Measurements from ENCODE around the gene CCDC192.
A peak's percentile ranks its signal among the peaks of the same experiment; 100 is the strongest.

The CCDC192 gene

GRCh38 chr5:127885176-127885575 lies 182.0 kb downstream of the CCDC192 start:
- DNase-seq (ENCODE audit: low spot score), result no peak

- DNase-seq (ENCODE audit: low spot score), result no peak
Observed at GRCh38 chr5:127886081-127886480, 182.9 kb downstream of the CCDC192 start.

GRCh38 chr5:127887282-127887681 lies 184.1 kb downstream of the CCDC192 start:
- DNase-seq (ENCODE audit: low spot score), result no peak

- DNase-seq (ENCODE audit: low spot score), result no peak
Observed at GRCh38 chr5:127891942-127892341, 188.8 kb downstream of the CCDC192 start.

- peak; percentile 39 for DNase-seq (ENCODE audit: low spot score)
Observed at GRCh38 chr5:127892467-127893207, 189.4 kb downstream of the CCDC192 start.

- DNase-seq (ENCODE audit: low spot score), result no peak
Observed at GRCh38 chr5:127893232-127893631, 190.0 kb downstream of the CCDC192 start.

- no peak for DNase-seq (ENCODE audit: low spot score)
Observed at GRCh38 chr5:127894461-127894860, 191.3 kb downstream of the CCDC192 start.

- no peak for DNase-seq (ENCODE audit: low spot score)
Observed at GRCh38 chr5:127898551-127899213, 195.5 kb downstream of the CCDC192 start.

GRCh38 chr5:127899214-127899610 lies 196.0 kb downstream of the CCDC192 start:
- no peak for DNase-seq (ENCODE audit: low spot score)

- no peak for DNase-seq (ENCODE audit: low spot score)
Observed at GRCh38 chr5:127906562-127907204, 203.5 kb downstream of the CCDC192 start.

GRCh38 chr5:127907907-127908306 lies 204.7 kb downstream of the CCDC192 start:
- no peak for DNase-seq (ENCODE audit: low spot score)

- DNase-seq (ENCODE audit: low spot score), result no peak
Observed at GRCh38 chr5:127909066-127909465, 205.9 kb downstream of the CCDC192 start.

- no peak for DNase-seq (ENCODE audit: low spot score)
Observed at GRCh38 chr5:127909821-127910220, 206.6 kb downstream of the CCDC192 start.

- no peak for DNase-seq (ENCODE audit: low spot score)
Observed at GRCh38 chr5:127910307-127910956, 207.2 kb downstream of the CCDC192 start.

- DNase-seq (ENCODE audit: low spot score), result no peak
Observed at GRCh38 chr5:127911619-127912018, 208.4 kb downstream of the CCDC192 start.

- no peak for DNase-seq (ENCODE audit: low spot score)
Observed at GRCh38 chr5:127912411-127912810, 209.2 kb downstream of the CCDC192 start.

- DNase-seq (ENCODE audit: low spot score), result no peak
Observed at GRCh38 chr5:127916885-127917573, 213.8 kb downstream of the CCDC192 start.

- no peak for DNase-seq (ENCODE audit: low spot score)
Observed at GRCh38 chr5:127919006-127919796, 216.0 kb downstream of the CCDC192 start.

- no peak for DNase-seq (ENCODE audit: low spot score)
Observed at GRCh38 chr5:127919818-127920217, 216.6 kb downstream of the CCDC192 start.

- no peak for DNase-seq (ENCODE audit: low spot score)
Observed at GRCh38 chr5:127920936-127921335, 217.7 kb downstream of the CCDC192 start.

- DNase-seq (ENCODE audit: low spot score), result no peak
Observed at GRCh38 chr5:127922603-127923002, 219.4 kb downstream of the CCDC192 start.

Data from COLO829 (cell line).